ENCODE results near the gene XXYLT1. TPM values are rescaled to one million over a fixed set of nuclear protein-coding genes. Genes with fewer than 3 reads are reported as not detected.
A peak's percentile ranks its signal among the peaks of the same experiment; 100 is the strongest.

Gene XXYLT1
- total RNA-seq, 1 experiment from 2014 or later, result 30.1 TPM

DNA sequence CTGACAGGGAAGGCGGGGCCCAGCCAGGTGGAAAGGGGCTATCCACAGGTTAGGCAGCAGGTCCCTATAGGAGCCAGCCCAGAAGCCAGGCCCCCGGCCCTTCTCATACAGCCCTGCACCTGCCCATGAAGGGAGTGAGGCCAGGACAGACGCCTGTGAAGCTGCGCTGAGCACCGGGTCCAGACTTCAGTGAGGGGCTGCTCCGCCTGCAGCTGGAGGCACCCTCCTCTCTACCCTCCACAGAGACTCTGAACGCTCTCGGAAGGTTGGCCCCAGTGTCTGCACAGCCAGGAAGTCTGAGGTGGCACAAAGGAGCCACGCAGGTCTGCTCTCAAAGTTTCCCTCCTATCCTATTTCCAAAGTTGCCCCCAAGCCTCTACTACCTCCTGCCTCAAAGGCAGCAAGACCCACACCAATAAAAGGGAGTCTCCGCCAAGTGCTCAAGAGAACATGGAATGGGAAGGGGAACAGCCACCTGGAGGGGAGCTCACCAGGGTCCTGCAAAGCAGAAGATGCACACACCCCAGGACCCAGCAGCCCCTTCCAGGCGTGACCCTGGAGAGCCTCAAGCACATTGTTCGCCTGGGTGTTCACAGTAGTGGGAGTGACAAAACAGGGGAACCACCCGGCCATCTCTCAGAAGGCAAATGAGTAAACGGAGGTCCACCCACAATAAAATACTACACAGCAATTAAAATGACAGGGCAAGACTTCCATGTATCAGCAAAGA, 19.5 kb downstream of the XXYLT1 start:
- no peak for DNase-seq (ENCODE audit: low read depth)

- DNase-seq (ENCODE audit: low read depth), result no peak
These were observed 20.3 kb downstream of the XXYLT1 start for GRCh38 chr3:195250473-195251251.

DNA sequence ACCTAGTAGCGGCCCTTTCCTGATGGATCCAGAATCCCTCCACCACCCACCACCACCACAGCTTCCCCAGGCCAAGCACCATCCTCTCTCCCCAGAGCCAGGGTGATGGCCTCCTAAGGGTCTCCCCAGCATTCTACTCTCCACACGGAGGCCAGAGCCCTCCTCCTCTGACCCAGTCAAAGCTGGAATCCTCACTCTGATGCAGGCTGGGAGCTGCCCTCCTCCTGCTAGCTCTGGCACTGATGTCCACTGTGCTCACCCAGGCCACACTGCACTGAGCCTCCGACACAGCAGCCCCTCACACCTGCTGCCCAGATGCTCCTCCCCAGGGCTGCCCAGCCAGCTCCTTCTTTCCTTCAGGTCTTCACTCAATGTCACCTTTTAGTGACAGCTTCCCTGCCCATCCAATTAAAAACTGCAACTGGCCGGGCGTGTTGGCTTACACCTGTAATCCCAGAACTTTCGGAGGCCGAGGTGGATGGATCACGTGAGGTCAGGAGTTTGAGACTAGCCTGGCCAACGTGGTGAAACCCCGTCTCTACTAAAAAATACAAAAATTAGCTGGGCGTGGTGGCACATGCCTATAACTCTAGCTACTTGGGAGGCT, 21.0 kb downstream of the XXYLT1 start:
- DNase-seq (ENCODE audit: low read depth), result no peak

GRCh38 chr3:195249057-195249770, 21.7 kb downstream of the XXYLT1 start:
- no peak for DNase-seq (ENCODE audit: low read depth)

DNA sequence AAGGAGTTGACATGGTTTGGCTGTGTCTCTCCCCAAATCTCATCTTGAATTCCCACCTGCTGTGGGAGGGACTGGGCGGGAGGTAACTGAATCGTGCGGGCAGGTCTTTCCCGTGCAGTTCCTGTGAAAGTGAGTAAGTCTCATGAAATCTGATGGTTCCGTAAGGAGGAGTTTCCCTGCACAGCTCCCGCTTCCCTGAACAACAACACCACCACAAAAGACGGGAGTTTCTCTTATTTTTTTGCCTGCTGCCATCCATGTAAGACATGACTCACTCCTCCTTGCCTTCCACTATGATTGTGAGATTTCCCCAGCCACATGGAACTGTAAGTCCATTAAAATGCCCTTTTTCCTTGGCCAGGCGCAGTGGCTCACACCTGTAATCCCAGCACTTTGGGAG, 22.7 kb downstream of the XXYLT1 start:
- DNase-seq (ENCODE audit: low read depth), result peak; percentile 48

- no peak for DNase-seq (ENCODE audit: low read depth)
These were observed 23.1 kb downstream of the XXYLT1 start for GRCh38 chr3:195247863-195248189.

GRCh38 chr3:195247086-195247862, 23.7 kb downstream of the XXYLT1 start:
- DNase-seq (ENCODE audit: low read depth), result no peak

DNA sequence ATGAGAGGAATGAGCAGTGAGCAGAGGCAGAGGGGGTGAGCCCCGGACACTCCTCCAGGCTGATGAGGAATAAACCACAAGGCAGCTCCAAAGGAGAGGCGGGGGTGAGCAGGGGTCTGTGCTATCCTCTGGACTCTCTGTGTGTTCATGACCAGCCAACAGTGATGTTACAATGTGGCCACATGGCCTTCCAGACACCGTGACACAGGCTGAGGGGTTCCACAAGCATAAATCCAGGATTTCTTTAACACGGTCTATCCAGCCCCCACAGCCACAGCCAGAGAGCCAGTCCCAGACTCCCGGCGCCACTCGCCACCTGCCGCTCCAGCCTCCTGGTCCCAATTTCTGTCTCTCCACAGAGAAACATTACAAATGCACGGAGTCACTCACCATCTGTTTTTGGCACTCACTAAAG, 24.4 kb downstream of the XXYLT1 start:
- no peak for DNase-seq (ENCODE audit: low read depth)

GRCh38 chr3:195245531-195245951, 25.4 kb downstream of the XXYLT1 start:
- no peak for DNase-seq (ENCODE audit: low read depth)

DNA sequence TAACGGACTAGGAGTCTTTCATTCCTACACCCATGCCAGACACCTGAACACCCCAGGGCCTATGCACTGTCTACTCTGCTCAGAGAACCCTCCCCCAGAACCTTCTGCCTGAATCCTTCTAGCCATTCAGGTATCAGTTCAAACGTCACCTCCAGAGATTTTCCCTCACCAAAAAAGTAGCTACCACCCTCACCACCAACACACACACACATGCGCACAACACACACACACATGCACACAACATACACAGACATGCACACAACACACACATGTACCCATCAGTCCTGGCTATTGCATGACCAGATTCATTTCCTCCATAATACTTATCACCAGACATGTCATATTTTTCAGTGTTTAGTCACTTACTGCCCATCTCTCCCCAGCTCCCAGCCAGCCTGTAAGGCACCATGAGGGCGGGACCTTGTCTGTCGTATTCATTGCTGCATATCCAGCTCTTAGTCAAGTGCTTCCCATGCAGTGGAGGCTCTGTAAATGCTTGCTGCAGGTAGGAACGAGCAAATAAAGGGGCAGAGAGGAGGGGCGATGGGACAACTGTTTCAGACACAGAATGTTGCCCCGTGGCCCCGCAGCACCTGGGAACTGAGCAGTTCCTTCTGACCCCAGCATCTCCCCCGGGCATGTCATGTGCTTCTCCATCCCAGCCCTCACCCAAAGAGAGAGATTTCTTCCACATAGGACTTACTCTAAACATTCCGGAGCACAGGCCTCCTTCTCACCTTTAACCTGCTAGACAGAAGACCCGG, 29.2 kb downstream of the XXYLT1 start:
- no peak for DNase-seq (ENCODE audit: low read depth)

- no peak for DNase-seq (ENCODE audit: low read depth)
These were observed 30.0 kb downstream of the XXYLT1 start for GRCh38 chr3:195240939-195241338.

GRCh38 chr3:195240171-195240701, 30.7 kb downstream of the XXYLT1 start:
- no peak for DNase-seq (ENCODE audit: low read depth)

- DNase-seq (ENCODE audit: low read depth), result no peak
These were observed 31.8 kb downstream of the XXYLT1 start for GRCh38 chr3:195239121-195239520.

- DNase-seq (ENCODE audit: low read depth), result no peak
These were observed 32.3 kb downstream of the XXYLT1 start for GRCh38 chr3:195238586-195239118.

- no peak for DNase-seq (ENCODE audit: low read depth)
These were observed 32.8 kb downstream of the XXYLT1 start for GRCh38 chr3:195238081-195238571.

DNA sequence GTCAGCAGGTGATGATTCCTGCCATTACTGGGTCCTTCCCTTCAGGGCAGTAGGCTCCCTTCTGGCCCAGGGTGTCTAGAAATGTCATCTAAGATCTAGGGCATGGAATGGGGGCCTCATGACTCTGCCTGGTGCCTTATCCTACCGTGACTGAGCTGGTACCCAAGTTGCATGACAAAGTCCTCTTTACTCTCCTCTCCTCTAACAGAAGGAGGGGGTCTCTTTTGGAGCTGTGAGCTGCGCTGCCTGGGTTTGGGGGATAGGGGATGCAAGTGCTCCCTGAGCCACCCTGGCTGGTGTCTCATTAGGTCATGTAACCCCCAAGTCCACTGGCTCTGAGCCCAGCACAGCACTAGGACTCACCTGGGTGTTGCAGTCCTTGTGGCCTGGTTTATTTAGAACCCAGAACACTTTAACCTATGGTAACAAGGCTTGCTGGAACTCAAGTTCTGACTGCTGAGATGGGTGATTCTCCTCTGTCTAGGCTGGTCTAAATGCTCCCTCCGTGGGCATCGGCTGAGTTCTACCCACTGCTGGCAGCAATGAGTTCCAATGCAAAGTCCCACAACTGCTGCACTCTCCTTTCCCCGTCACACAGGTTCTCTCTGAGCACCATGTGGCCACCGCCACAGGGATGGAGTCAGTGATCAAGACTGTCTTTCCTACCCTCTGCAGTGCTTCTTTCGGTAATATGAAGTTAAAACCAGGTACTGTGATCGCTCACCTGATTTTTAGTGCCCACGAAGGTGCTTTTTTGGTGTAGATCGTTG, 34.0 kb downstream of the XXYLT1 start:
- DNase-seq (ENCODE audit: low read depth), result no peak

- no peak for DNase-seq (ENCODE audit: low read depth)
These were observed 34.7 kb downstream of the XXYLT1 start for GRCh38 chr3:195236076-195236798.

DNA sequence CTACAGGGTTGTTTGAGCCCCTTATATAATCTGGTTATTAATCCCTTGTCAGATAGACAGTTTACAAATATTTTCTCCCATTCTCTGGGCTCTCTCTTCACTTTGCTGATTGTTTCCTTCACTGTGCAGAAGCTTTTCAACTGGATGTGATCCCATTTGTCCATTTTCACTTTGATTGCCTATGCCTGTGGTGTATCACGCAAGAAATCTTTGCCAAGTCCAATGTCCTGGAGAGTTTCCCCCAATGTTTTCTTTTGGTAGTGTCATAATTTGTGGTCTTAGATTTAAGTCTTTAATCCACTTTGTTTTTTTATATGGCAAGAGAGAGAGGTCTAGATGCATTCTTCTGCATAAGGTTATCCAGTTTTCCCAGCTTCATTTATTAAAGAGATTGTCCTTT, 40.7 kb downstream of the XXYLT1 start:
- DNase-seq (ENCODE audit: low read depth), result no peak

Data from HT1080 (cell line).